ENCODE results near the gene ELOVL7.

- no peak for TF ChIP-seq POLR2A (IDR thresholded peaks at IDR 0.05)
- TF ChIP-seq, protein P1, sequence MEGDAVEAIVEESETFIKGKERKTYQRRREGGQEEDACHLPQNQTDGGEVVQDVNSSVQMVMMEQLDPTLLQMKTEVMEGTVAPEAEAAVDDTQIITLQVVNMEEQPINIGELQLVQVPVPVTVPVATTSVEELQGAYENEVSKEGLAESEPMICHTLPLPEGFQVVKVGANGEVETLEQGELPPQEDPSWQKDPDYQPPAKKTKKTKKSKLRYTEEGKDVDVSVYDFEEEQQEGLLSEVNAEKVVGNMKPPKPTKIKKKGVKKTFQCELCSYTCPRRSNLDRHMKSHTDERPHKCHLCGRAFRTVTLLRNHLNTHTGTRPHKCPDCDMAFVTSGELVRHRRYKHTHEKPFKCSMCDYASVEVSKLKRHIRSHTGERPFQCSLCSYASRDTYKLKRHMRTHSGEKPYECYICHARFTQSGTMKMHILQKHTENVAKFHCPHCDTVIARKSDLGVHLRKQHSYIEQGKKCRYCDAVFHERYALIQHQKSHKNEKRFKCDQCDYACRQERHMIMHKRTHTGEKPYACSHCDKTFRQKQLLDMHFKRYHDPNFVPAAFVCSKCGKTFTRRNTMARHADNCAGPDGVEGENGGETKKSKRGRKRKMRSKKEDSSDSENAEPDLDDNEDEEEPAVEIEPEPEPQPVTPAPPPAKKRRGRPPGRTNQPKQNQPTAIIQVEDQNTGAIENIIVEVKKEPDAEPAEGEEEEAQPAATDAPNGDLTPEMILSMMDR (IDR thresholded peaks at IDR 0.05), result no peak
These were observed at the start of gene ELOVL7 for GRCh38 chr5:60843936-60844905.

Data from ovary (tissue), 3 donors.